GM23248 (cell line): Measurements from ENCODE around the gene THYN1. TPM values are rescaled to one million over a fixed set of nuclear protein-coding genes. Genes with fewer than 3 reads are reported as not detected.

ENCODE experiments used
- DNase-seq: peaks from one replicate; pipeline ENCODE4 v3.0.0-alpha.2; 2015
- H2AFZ ChIP-seq: fragments of 200-600 bp; sonication (generic); 2 replicates; pipeline ENCODE4 v1.6.1; 2016; ENCODE audit warnings: antibody characterized with exemption
- H3F3A ChIP-seq: fragments of 200-600 bp; sonication (generic); 2 replicates; pipeline ENCODE4 v1.6.1; 2016; ENCODE audit warnings: mild to moderate bottlenecking, antibody characterized with exemption, mixed run types; ENCODE audit not compliant: insufficient read depth
- H3K27ac ChIP-seq: fragments of 200-600 bp; sonication (generic); 2 replicates; pipeline ENCODE4 v1.5.1; 2016; ENCODE audit warnings: mild to moderate bottlenecking
- H3K27me3 ChIP-seq: fragments of 200-600 bp; sonication (generic); replicated peaks from 2 replicates; pipeline ENCODE4 v1.6.1; 2016; ENCODE audit warnings: mild to moderate bottlenecking; ENCODE audit not compliant: insufficient read depth
- H3K36me3 ChIP-seq: fragments of 200-600 bp; sonication (generic); 2 replicates; pipeline ENCODE4 v1.6.1; 2016; ENCODE audit warnings: low read depth, mild to moderate bottlenecking
- H3K4me1 ChIP-seq: fragments of 200-600 bp; sonication (generic); 2 replicates; pipeline ENCODE4 v1.6.1; 2016; ENCODE audit warnings: mild to moderate bottlenecking; ENCODE audit not compliant: insufficient read depth
- H3K4me2 ChIP-seq: fragments of 200-600 bp; sonication (generic); one replicate; pipeline ENCODE4 v1.6.1; 2016; ENCODE audit warnings: mild to moderate bottlenecking; ENCODE audit not compliant: unreplicated experiment
- H3K4me3 ChIP-seq: fragments of 200-600 bp; sonication (generic); 2 replicates; pipeline ENCODE4 v1.5.1; 2016; ENCODE audit warnings: mild to moderate bottlenecking
- H3K79me2 ChIP-seq: fragments of 200-600 bp; sonication (generic); 2 replicates; pipeline ENCODE4 v1.6.1; 2016; ENCODE audit warnings: mild to moderate bottlenecking; ENCODE audit not compliant: insufficient read depth
- H3K9ac ChIP-seq: fragments of 200-600 bp; sonication (generic); 2 replicates; pipeline ENCODE4 v1.6.1; 2016; ENCODE audit warnings: mild to moderate bottlenecking
- H3K9me2 ChIP-seq: fragments of 200-600 bp; sonication (generic); 2 replicates; pipeline ENCODE4 v1.6.1; 2016; ENCODE audit warnings: mixed run types, mild to moderate bottlenecking, moderate library complexity; ENCODE audit not compliant: insufficient read depth
- H3K9me3 ChIP-seq: fragments of 200-600 bp; sonication (generic); one replicate; pipeline ENCODE4 v1.6.1; 2017; ENCODE audit warnings: low read depth
- H4K20me1 ChIP-seq: fragments of 200-600 bp; sonication (generic); 2 replicates; pipeline ENCODE4 v1.6.0; 2016; ENCODE audit not compliant: insufficient read depth
- EZH2 ChIP-seq: fragments of 200-600 bp; sonication (generic); IDR thresholded peaks from 2 replicates; pipeline ENCODE4 v1.6.1; 2018; ENCODE audit warnings: antibody characterized with exemption, mild to moderate bottlenecking; ENCODE audit not compliant: insufficient read depth, poor library complexity, severe bottlenecking
- EZH2phosphoT487 ChIP-seq: fragments of 200-600 bp; sonication (generic); IDR thresholded peaks from 2 replicates; pipeline ENCODE4 v1.6.1; 2018; ENCODE audit warnings: antibody characterized with exemption, moderate library complexity, mild to moderate bottlenecking, low read depth; ENCODE audit not compliant: insufficient read depth
- WGBS, 2 experiments: methylation state at CpG; one replicate each; pipeline ENCODE4 v1.1.6; 2015 to 2017; ENCODE audit warnings: low lambda C conversion rate in 2 of 2, low coverage in 1 of 2; ENCODE audit errors: missing lambda C conversion rate in 2 of 2; 5-methylcytosine and 5-hydroxymethylcytosine counted together
- in situ Hi-C: fragments of 300-500 bp; cut with MboI; formaldehyde crosslinking; loops from 2 replicates; pipeline ENCODE4 v1.15.0; 2020
- polyA plus RNA-seq: library from polyadenylated mRNA; unstranded; fragments of >200 nt; fragmentation: Nextera tagmentation; extraction: Ambion mirVana; gene quantifications from 2 replicates; pipeline ENCODE4 v1.2.1, GENCODE V29; 2016
- total RNA-seq: library from RNA; depleted of rRNA; stranded (reverse); fragments of >200 nt; shearing (Covaris generic); gene quantifications from 2 replicates; pipeline ENCODE4 v1.2.3, GENCODE V29; 2014

THYN1 gene
- total and polyA plus RNA-seq, 2 experiments from 2014 or later: 25.6 to 49.8 TPM

GRCh38 chr11:134278356-134278755, 25.2 kb upstream of the THYN1 start:
- H4K20me1 ChIP-seq: no peaks in the 10 kb centered on the region
- no peak overlapping the region for H3K4me3 ChIP-seq
- no peak overlapping the region for H3K27ac ChIP-seq
- no peak overlapping the region for H3K4me2 ChIP-seq
- H3K79me2 ChIP-seq: no peaks in the 10 kb centered on the region
- no peaks in the 10 kb centered on the region for H3F3A ChIP-seq
- H3K9me3 ChIP-seq: no peaks in the 10 kb centered on the region
- no peak overlapping the region for H3K9ac ChIP-seq
- H2AFZ ChIP-seq: no peak overlapping the region
- no peaks in the 10 kb centered on the region for H3K36me3 ChIP-seq
- H3K9me2 ChIP-seq: no peaks in the 10 kb centered on the region
- TF ChIP-seq EZH2 (no peak), EZH2phosphoT487 (no peak)
- H3K27me3 ChIP-seq: peaks cover 67% of the 10 kb centered on the region
- no peak for DNase-seq
- no peaks in the 10 kb centered on the region for H3K4me1 ChIP-seq
- in situ Hi-C loops: no loop called here
- 74 to 87% methylated on average over 4 of the region's 4 CpGs for WGBS, 2 experiments

DNA sequence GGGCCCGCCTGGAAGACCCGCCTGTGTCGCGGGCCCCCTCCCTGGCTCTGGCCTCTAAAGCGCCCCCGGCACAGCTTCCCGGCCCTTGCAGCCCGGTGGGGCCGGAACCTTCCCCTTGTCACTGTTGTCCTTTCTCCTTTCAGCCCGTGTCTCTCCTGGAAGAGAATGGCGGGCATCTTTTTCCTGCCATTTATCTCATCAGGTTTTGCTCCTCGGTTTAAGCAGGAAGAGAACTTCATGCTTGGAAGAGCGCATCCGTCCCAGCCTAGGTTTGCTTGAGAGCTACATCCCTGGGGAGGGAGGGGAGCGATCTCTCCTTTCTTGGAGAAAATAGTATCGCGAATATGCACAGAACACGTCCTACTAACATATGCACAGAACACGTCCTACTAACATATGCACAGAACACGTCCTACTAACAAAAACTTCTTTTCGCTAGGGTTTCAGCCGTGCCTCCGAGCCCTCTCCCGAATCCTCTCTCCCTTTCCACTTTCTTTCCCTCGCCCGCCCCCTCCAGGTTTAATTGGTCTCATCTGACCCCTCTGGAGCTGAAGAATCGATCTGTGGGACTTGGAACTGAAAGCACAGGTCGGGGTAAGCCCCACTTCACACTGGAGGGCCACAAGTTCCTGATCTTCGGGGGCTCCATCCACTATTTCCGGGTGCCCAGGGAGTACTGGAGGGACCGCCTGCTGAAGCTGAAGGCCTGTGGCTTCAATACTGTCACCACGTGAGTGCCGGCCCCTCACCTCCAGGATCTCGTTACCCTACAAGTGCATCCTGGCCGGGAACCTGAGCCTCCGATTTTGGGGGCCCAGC, 24.2 kb upstream of the THYN1 start:
- peaks cover 77% of the 10 kb centered on the region for H3K27me3 ChIP-seq
- no peaks in the 10 kb centered on the region for H3F3A ChIP-seq
- H3K27ac ChIP-seq: no peak overlapping the region
- H3K79me2 ChIP-seq: no peaks in the 10 kb centered on the region
- in situ Hi-C loops: no loop called here
- no peaks in the 10 kb centered on the region for H4K20me1 ChIP-seq
- peak; percentile 95 for TF ChIP-seq EZH2
- TF ChIP-seq EZH2phosphoT487: 0 out of 2 replicates have a peak, but pooled peaks have one; percentile 24
- H3K36me3 ChIP-seq: no peaks in the 10 kb centered on the region
- no peak overlapping the region for H2AFZ ChIP-seq
- no peaks in the 10 kb centered on the region for H3K4me1 ChIP-seq
- H3K4me3 ChIP-seq: no peak overlapping the region
- H3K9me2 ChIP-seq: no peaks in the 10 kb centered on the region
- H3K4me2 ChIP-seq: no peak overlapping the region
- DNase-seq: peak; percentile 10
- WGBS, 2 experiments: 15 to 17% methylated on average over 35 to 36 of the region's 36 CpGs
- H3K9ac ChIP-seq: no peak overlapping the region
- H3K9me3 ChIP-seq: no peaks in the 10 kb centered on the region

DNA sequence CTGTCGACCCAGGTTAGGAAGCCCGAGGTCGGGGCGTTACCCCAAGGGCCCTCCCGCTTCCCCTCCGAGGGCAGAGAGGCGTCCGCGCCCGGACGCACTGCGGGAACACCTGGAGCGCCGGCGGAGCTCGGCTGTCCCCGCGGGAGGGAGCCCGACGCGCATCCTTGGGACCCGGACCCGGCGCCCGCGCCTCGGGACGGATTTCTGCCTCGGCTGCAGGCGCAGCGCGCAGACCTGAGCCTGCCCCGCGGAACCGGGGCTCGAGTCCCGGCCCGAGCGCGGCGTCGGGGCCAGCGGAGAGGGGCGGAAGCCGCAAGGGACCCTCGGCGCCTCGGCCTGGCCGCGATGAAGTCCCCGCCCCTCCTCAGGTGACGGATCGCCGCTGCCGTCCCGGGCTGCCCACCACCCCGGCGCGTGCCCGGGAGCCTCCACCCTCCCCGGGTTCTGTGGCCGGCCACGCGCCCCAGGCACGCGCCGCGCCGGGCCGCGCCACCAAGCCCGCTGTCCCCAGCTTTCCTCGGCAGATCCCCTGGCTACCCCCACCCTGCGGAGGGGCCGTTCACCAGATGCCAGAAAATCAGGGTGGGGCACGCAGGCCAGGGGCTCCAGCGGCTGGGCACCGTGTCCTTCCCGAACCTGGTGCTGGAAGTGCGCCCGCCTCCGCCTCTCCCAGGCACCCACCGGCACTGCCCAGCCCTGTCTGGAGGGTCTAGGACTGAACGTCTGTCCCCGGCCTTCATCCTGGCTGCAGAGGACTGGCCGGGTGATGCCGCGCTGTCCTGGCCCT, 23.4 kb upstream of the THYN1 start:
- Histone ChIP-seq H3K9me3 (no peaks in the 10 kb centered on the region), H4K20me1 (no peaks in the 10 kb centered on the region), H3K4me3 (no peak overlapping the region; the same call in 1 of the 2 replicates), H3K79me2 (no peaks in the 10 kb centered on the region), H3K9ac (no peak overlapping the region), H3K4me1 (no peaks in the 10 kb centered on the region), H3K36me3 (no peaks in the 10 kb centered on the region), H3K9me2 (no peaks in the 10 kb centered on the region), H3K4me2 (peak overlapping the region; percentile 37), H3K27ac (no peak overlapping the region), H2AFZ (peak overlapping the region; percentile 66; the same call in 1 of the 2 replicates), H3F3A (no peaks in the 10 kb centered on the region), H3K27me3 (peaks cover 82% of the 10 kb centered on the region)
- TF ChIP-seq EZH2phosphoT487 (no peak), EZH2 (no peak)
- 3 to 5% methylated on average over 38 to 77 of the region's 88 CpGs for WGBS, 2 experiments
- in situ Hi-C loops: no loop called here
- peak; percentile 5 for DNase-seq

- 7% methylated on average over 68 of the region's 68 CpGs for WGBS, 2 experiments
- Histone ChIP-seq H3K4me2 (peak within 1 kb of the TSS; percentile 37), H3K4me3 (no peak within 1 kb of the TSS; the same call in 1 of the 2 replicates), H3K9me2 (no peaks in the 10 kb centered on the region), H3F3A (no peaks in the 10 kb centered on the region), H3K9ac (no peak within 1 kb of the TSS), H3K27ac (no peak within 1 kb of the TSS), H3K79me2 (no peaks in the 10 kb centered on the region), H3K4me1 (no peaks in the 10 kb centered on the region), H3K9me3 (no peaks in the 10 kb centered on the region), H4K20me1 (no peaks in the 10 kb centered on the region), H3K27me3 (peaks cover 80% of the 10 kb centered on the region), H3K36me3 (no peaks in the 10 kb centered on the region), H2AFZ (peak within 1 kb of the TSS; percentile 66)
- in situ Hi-C loops: no loop called here
- DNase-seq: peak; percentile 60
- TF ChIP-seq EZH2 (peak; percentile 27), EZH2phosphoT487 (no peak; the same call in 1 of the 2 replicates)
Observed at GRCh38 chr11:134275534-134276395, 22.6 kb upstream of the THYN1 start, which contains the start of gene GLB1L3. GLB1L3 (plus strand) TSS chr11:134276379; CDS start chr11:134276741, 362 bp downstream.
